Natural killer cell (primary cell): ENCODE measurements around the gene LCE1E. TPM values are rescaled to one million over a fixed set of nuclear protein-coding genes. Genes with fewer than 3 reads are reported as not detected.

Source experiments
- ATAC-seq, 3 donors: fragments of 150-1000 bp in 2 of 3; fragments of 200-7000 bp in 1 of 3; cut with Tn5 transposase; 1 replicate in 1 of 3; 2 replicates in 2 of 3; pipeline ENCODE4 v1.10.0; 2021; ENCODE audit warnings: mild to moderate bottlenecking in 2 of 3, moderate library complexity in 2 of 3
- DNase-seq, 2 donors: peaks; one replicate each; pipeline versions ENCODE4 v3.0.0 to v3.0.0-alpha.2; 2013 to 2021; ENCODE audit warnings: mixed read lengths in 1 of 2
- H3K27ac ChIP-seq: one replicate; pipeline ENCODE4 v1.5.1; 2013; ENCODE audit warnings: mild to moderate bottlenecking, low read length
- H3K27me3 ChIP-seq: one replicate; pipeline ENCODE4 v1.6.1; 2013; ENCODE audit warnings: low read length; ENCODE audit not compliant: control insufficient read depth, insufficient read depth
- H3K36me3 ChIP-seq: one replicate; pipeline ENCODE4 v1.6.1; 2013; ENCODE audit warnings: low read length; ENCODE audit not compliant: control insufficient read depth, insufficient read depth
- H3K4me1 ChIP-seq: one replicate; pipeline ENCODE4 v1.6.1; 2013; ENCODE audit warnings: low read length; ENCODE audit not compliant: control insufficient read depth, insufficient read depth
- H3K4me3 ChIP-seq: one replicate; pipeline ENCODE4 v1.5.1; 2013; ENCODE audit warnings: low read length
- H3K9me3 ChIP-seq: one replicate; pipeline ENCODE4 v1.6.1; 2013; ENCODE audit warnings: low read length; ENCODE audit not compliant: control insufficient read depth, insufficient read depth
- H3K27ac Mint-ChIP-seq, 2 donors: one replicate each; pipeline ENCODE4 v1.8.0; 2022; ENCODE audit warnings: mild to moderate bottlenecking in 2 of 2, mixed read lengths in 2 of 2, moderate library complexity in 1 of 2
- H3K27me3 Mint-ChIP-seq, 2 donors: one replicate each; pipeline ENCODE4 v1.8.0; 2022; ENCODE audit warnings: low read depth in 2 of 2, mixed read lengths in 2 of 2
- H3K36me3 Mint-ChIP-seq: one replicate; pipeline ENCODE4 v1.8.0; 2022; ENCODE audit warnings: mixed read lengths
- H3K4me1 Mint-ChIP-seq, 2 donors: one replicate each; pipeline ENCODE4 v1.8.0; 2022; ENCODE audit warnings: mixed read lengths in 2 of 2
- H3K4me3 Mint-ChIP-seq: one replicate; pipeline ENCODE4 v1.8.0; 2022; ENCODE audit warnings: mild to moderate bottlenecking, moderate library complexity, mixed read lengths
- H3K9me3 Mint-ChIP-seq, 2 donors: one replicate each; pipeline ENCODE4 v1.8.0; 2022; ENCODE audit warnings: mixed read lengths in 2 of 2
- CTCF ChIP-seq: fragments of 200-600 bp; IDR thresholded peaks from one replicate; pipeline ENCODE4 v1.8.0; 2022; ENCODE audit warnings: antibody characterized with exemption
- WGBS: methylation state at CpG from one replicate; pipeline ENCODE4 v1.1.7; 2013; ENCODE audit warnings: missing lambda C conversion rate; ENCODE audit not compliant: insufficient coverage; 5-methylcytosine and 5-hydroxymethylcytosine counted together
- intact Hi-C: fragments of 100-400 bp; cut with micrococcal nuclease; formaldehyde crosslinking; loops from one replicate; pipeline ENCODE4 v1.14.2; 2022
- total RNA-seq, 4 donors: library from RNA; stranded (reverse); fragments of 120-200 nt in 1 of 4; gene quantifications; one replicate each; pipeline versions ENCODE4 v1.2.3 to v1.2.4, GENCODE V29; 2013 to 2022

LCE1E gene
- total RNA-seq, 3 donors from 2014 or later (not counting 1 experiment from before 2014, with no cell fraction given): not detected

- WGBS: no CpG with 5 or more reads among the region's 1 CpG
- Histone ChIP-seq H3K4me3 (no peak overlapping the region), H3K4me1 (no peaks in the 10 kb centered on the region), H3K27ac (no peak overlapping the region), H3K9me3 (no peaks in the 10 kb centered on the region), H3K36me3 (no peaks in the 10 kb centered on the region), H3K27me3 (no peaks in the 10 kb centered on the region)
- no peak for TF ChIP-seq CTCF
- H3K4me3 Mint-ChIP-seq: no peak overlapping the region
- intact Hi-C loops: no loop called here
- H3K36me3 Mint-ChIP-seq: no peaks in the 10 kb centered on the region
- no peak overlapping the region for H3K27ac Mint-ChIP-seq
- H3K4me1 Mint-ChIP-seq: no peaks in the 10 kb centered on the region
- H3K9me3 Mint-ChIP-seq: peaks cover 0 to 2% of the 10 kb centered on the region in 2 donors
- DNase-seq: no peak
- peaks cover 6 to 35% of the 10 kb centered on the region in 2 donors for H3K27me3 Mint-ChIP-seq
- no peak for ATAC-seq
Observed at GRCh38 chr1:152770411-152770810, 15.6 kb upstream of the LCE1E start.

GRCh38 chr1:152774875-152775274, 11.2 kb upstream of the LCE1E start, which contains the start of gene LCE1F:
TSS of gene LCE1F (plus strand) at chr1:152775140. CDS start at chr1:152776372, 1,232 bp downstream.
- no peak for TF ChIP-seq CTCF
- intact Hi-C loops: no loop called here
- H3K36me3 ChIP-seq: no peaks in the 10 kb centered on the region
- DNase-seq: no peak
- H3K27ac Mint-ChIP-seq: no peak within 1 kb of the TSS
- no peaks in the 10 kb centered on the region for H3K36me3 Mint-ChIP-seq
- no peaks in the 10 kb centered on the region for H3K27me3 ChIP-seq
- no peaks in the 10 kb centered on the region for H3K4me1 ChIP-seq
- no peak within 1 kb of the TSS for H3K4me3 ChIP-seq
- H3K4me3 Mint-ChIP-seq: no peak within 1 kb of the TSS
- no peak for ATAC-seq
- H3K27ac ChIP-seq: no peak within 1 kb of the TSS
- peaks cover 20 to 53% of the 10 kb centered on the region in 2 donors for H3K27me3 Mint-ChIP-seq
- peaks cover 0 to 2% of the 10 kb centered on the region in 2 donors for H3K9me3 Mint-ChIP-seq
- no peaks in the 10 kb centered on the region for H3K4me1 Mint-ChIP-seq
- H3K9me3 ChIP-seq: no peaks in the 10 kb centered on the region
- 75% methylated on average over 6 of the region's 6 CpGs for WGBS

GRCh38 chr1:152776361-152776760, 9.7 kb upstream of the LCE1E start:
- no peak for TF ChIP-seq CTCF
- H3K9me3 ChIP-seq: no peaks in the 10 kb centered on the region
- WGBS: 85% methylated on average over 11 of the region's 11 CpGs
- no peaks in the 10 kb centered on the region for H3K36me3 ChIP-seq
- no peaks in the 10 kb centered on the region for H3K27me3 ChIP-seq
- H3K4me1 ChIP-seq: no peaks in the 10 kb centered on the region
- H3K27ac Mint-ChIP-seq: no peak overlapping the region
- H3K36me3 Mint-ChIP-seq: no peaks in the 10 kb centered on the region
- no peaks in the 10 kb centered on the region for H3K4me1 Mint-ChIP-seq
- H3K4me3 ChIP-seq: no peak overlapping the region
- DNase-seq: no peak
- H3K9me3 Mint-ChIP-seq: peaks cover 0 to 2% of the 10 kb centered on the region in 2 donors
- no peak overlapping the region for H3K27ac ChIP-seq
- peaks cover 22 to 49% of the 10 kb centered on the region in 2 donors for H3K27me3 Mint-ChIP-seq
- no peak for ATAC-seq
- no peak overlapping the region for H3K4me3 Mint-ChIP-seq
- intact Hi-C loops: no loop called here

- Histone ChIP-seq H3K9me3 (no peaks in the 10 kb centered on the region), H3K4me3 (no peak overlapping the region), H3K27me3 (no peaks in the 10 kb centered on the region), H3K27ac (no peak overlapping the region), H3K4me1 (no peaks in the 10 kb centered on the region), H3K36me3 (no peaks in the 10 kb centered on the region)
- Mint-ChIP-seq H3K4me3 (no peak overlapping the region), H3K36me3 (no peaks in the 10 kb centered on the region), H3K27me3 (peaks cover 18 to 52% of the 10 kb centered on the region in 2 donors), H3K27ac (no peak overlapping the region), H3K4me1 (no peaks in the 10 kb centered on the region), H3K9me3 (peaks cover 0 to 2% of the 10 kb centered on the region in 2 donors)
- ATAC-seq: no peak
- intact Hi-C loops: no loop called here
- TF ChIP-seq CTCF: no peak
- WGBS: 70% methylated on average over 3 of the region's 4 CpGs
- DNase-seq: no peak
Observed at GRCh38 chr1:152777510-152778137, 8.4 kb upstream of the LCE1E start.
